GM21737 (cell line): Measurements from ENCODE around the gene ZNF608.

Source experiments
- ATAC-seq: cut with Tn5 transposase; IDR thresholded peaks from one replicate; pipeline ENCODE4 v1.9.1; 2021; ENCODE audit warnings: mild to moderate bottlenecking, moderate library complexity; ENCODE audit not compliant: unreplicated experiment

ZNF608 gene

DNA sequence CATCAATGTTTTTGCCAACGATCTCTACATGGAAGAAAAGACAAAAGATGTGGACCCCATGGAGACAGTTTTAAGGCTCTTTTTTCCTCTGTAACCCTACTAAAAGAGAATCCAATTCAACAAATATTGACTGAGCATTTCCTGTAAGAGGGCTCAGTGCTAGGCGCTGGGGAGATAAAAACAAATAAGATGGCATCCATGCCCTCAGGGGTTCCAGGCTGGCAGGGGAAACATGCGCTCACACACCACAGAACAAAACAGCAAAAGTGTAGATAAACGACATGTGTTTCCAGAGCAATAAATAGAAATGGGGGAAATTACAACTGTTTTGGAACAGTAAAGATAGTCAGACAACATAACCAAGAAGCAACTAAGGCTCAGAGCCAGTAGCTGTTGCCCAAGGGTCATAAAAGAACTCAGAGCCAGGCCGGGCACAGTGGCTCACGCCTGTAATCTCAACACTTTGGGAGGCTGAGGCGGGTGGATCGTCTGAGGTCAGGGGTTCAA lies 25.2 kb downstream of the ZNF608 start:
- no peak for ATAC-seq

DNA sequence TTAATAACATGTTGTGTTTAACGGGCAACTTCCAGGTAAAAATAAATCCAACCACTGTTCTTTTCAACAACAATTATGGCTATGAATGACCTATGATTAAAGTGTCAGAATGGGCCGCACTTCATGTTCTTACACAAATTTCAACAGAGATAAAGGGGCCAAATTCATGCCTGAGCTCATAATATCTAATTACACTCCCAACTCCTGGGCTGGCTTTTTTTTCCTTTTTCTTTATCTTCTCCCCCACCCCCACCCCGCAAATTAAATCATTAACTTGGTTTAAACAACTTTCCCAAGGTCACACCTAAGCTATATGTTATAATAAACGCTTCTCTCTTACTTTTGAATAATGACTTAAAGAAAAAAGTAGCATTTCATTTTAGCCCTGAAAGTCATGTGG lies 25.8 kb downstream of the ZNF608 start:
- ATAC-seq = no peak

DNA sequence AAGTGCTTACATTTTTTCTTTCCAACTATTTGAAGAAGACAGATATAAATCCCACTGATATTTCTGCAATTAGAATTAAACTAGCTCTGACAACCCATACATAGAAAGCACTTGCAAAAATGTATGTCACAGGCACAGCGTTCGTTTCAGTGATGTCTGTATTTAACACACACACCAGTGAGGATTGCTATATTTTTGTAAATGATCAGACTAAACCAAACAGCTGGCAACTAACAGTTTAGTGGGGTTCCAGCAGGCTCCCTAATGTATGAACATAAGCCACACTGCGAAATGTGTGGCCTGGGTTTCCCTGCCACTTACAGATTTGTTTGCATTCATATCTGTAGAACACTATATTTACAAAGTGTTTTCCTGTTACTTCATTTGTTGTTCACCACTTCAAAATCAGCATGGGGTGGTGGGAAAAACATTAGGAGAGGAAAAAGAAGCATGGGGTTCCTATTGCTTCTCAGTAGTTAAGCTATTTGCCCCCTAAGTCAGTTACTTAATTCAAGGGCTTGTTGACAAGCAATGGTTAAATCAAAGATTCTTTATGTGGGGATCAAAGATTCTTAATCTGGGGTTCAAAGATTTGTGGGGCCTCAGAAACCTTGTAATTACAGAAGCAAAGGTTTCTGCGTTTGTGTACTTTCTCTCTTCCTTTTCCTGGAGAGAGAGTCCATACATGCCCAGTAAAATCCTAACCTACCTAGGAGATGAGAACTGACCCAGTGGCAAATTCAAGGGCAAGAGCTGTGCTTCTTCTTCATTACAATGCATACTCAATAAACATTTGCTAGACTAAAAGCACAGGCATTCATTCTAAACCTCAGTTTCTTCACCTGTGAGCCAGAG lies 27.1 kb downstream of the ZNF608 start:
- ATAC-seq = no peak

DNA sequence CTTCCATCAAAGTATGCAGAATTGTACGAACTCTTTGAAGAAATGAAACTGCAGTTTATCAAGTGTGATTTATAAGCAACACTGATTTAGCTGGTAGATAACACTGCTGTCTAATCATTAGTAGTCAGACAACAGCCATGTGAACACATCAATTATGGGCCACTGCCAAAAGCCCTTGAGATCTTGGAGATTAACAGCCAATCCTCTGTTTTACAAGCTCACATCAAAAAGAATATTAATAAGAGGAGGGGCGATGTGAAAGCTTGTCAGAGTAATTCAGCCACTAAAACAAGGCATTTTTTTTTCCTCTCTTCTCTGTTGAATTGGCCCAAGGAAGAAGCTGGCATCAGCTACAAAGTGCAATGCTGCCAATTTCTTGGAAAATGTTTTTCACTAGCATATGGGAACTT lies 28.1 kb downstream of the ZNF608 start:
- ATAC-seq = no peak

DNA sequence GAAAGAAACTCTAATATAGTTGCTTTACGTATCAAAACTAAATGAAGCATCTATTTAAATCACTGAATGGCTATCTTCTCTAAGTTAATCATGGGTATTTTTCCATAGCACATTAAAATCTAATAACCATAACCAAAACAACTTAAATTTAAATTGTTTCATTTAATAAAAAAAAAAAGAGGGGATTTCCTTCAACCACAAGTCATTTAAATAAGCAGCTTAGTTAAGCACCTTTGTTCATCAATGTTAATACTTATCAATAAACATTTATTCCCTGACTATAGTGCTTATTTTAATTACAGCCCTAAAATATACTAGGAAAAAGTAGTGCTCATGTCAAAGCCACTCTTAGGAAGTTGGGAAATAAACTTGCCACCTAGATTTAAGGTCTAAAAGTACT lies 30.3 kb downstream of the ZNF608 start:
- ATAC-seq = no peak

DNA sequence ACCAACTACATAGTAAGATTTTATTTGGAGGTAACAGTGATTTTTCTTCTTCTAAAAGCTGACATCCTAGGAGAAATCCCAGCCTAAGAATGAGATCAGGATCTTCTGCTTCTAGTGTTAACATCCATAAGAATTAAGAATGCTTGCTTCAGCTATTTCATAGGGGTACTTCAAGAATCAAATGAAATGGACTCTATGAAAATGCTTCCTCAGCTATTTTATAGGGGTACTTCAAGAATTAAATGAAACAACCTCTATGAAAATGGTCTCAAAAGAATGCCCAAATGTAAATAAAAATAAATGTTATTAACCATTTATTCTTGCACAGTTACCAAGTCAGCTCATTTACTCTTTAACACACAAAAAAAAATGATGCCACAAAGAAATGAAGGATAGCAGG lies 31.5 kb downstream of the ZNF608 start:
- no peak for ATAC-seq

DNA sequence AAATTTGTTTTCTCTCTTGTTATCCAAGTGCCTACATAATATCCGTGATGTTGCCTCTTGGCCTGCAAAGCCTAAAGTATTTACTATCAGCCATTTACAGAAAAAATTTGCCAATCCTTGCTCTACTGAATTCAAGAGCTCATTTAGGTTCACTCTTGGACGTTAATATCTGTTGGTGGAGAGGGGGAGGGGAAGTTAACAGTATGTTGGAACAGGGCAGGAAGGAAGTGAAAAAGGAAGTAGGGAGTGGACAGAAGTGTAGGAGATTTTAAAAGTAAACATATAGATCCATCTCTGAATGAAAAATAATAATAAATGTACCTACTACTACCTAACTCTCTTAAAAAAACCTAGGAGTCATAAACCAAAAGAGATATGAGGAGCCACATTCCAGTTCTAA lies 32.8 kb downstream of the ZNF608 start:
- no peak for ATAC-seq

DNA sequence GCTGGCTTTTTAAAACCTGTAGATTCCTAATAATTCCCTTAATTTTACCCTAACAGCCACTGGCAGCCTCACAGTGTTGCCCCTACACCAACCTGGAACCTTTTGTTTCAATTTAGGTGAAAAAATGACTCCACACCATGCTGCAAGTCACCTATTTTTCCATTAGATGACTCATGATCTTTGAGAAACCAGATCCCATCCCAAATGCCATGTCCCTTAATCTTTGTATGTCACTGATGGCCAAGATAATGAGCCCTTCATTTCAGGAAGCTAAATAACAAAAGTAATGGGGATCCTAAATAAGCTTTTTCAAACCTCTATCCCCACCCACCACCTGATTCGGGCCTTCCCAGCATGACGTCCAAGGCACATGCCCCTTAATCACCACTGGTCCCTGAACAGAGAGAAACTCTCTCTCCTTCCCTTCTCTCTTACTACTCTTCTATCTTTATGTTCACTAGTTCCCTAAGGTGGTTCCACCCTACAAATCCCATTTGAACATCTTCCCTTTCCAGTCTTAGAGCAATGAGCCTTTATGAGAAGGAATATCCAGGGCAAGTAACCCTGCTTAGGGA lies 33.6 kb downstream of the ZNF608 start:
- ATAC-seq = no peak

DNA sequence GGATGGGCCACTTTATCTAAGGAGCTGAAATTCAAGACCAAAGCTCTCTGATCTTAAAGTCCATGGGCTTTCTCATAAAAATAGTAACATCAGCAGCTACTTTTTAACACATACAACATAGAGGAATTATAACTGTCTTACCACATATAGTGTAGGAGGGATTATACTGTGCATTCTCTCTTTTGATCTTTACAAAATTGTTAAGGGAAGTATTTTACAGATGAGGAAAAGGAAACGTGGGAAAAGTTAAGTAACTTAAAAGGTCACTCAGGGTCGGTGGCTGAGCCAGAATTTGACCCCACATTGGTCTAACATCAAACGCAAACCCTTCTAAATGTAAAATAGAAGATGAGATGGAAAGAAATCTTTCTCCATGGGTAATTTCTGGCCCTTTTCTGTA lies 38.4 kb downstream of the ZNF608 start:
- no peak for ATAC-seq

DNA sequence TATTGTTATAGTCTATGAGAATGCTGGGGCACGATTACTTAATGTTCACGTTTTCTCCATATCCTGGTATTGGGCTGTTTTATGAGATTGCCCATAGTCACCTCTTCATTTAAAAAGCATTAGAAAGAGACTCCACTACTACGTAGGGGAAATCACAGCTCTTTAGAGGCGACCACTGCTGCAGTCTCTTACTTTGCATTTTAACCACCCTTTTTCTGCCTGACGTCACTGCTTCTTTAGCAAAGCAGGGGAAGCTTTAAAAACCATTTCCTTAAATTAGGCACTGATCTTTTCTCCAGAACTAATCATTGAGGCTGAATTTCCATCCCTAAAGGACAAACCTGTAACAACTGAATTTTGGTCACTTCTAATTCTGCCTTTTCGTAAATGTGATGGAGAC lies 38.9 kb downstream of the ZNF608 start:
- ATAC-seq = no peak

DNA sequence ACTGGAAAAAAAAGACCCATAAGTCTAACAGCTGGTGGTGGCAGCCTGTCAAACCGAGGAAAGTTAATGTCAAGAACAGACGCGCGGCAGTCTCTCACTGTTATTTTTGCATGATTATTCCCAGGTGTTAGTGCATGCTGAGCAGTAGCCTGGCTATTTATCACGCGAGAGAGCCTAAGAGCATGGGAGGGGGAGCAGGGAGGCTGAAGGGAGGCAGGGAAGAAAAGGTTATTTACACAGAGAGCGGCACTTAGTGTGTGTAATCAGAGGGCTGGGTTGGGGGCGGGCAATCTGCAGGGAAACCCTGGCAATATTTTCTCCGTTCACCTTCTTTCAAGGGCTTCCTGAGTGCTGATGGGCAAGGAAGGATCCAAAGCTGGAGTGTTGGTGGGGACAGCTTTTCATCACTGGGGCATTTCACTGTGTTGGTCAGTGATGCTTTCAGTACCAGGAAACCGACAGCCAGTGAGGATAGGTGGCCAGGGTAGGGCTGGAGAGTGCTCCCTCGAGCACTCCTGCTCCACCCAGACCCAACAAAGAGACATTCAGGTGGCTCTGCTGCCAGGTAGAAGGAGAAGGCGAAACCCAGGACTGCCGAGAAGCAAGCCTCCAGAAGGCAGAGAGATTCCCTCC lies 39.6 kb downstream of the ZNF608 start:
- no peak for ATAC-seq

DNA sequence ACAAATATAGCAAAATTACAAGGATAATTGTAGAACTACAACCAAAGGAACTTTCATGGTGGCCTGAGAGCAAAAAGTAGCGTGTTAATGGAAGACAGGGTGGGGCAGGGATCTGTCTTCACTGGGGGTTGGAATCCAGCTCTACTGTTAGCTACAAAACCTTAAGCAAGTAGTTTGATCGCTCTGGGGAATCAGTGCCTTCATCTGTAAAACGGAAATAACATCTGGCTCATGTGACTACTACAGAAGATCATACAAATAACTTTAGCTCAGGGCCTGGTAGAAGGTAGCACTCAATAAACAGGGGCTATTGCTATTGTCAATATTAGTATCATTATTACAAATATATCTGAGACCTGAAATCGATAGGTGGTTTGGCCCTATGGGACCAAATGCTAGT lies 40.4 kb downstream of the ZNF608 start:
- no peak for ATAC-seq

DNA sequence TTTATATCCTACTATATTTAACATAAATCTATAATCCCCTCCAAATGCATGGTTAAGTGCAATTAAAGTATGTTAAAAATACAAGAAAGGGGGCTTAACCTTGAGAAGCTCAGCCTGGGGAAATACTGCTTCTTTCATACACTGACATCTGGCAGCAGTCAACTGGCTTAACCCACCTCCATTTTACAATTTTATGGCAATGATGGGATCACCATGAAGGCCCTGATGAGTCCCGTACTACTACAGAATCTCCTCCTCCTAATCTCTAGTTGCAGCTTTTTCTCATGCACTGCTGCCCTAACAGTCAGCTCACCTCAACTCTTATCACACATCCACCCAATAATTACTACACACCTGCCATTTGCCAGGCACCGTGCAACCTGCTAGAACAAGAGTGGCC lies 40.9 kb downstream of the ZNF608 start:
- no peak for ATAC-seq

DNA sequence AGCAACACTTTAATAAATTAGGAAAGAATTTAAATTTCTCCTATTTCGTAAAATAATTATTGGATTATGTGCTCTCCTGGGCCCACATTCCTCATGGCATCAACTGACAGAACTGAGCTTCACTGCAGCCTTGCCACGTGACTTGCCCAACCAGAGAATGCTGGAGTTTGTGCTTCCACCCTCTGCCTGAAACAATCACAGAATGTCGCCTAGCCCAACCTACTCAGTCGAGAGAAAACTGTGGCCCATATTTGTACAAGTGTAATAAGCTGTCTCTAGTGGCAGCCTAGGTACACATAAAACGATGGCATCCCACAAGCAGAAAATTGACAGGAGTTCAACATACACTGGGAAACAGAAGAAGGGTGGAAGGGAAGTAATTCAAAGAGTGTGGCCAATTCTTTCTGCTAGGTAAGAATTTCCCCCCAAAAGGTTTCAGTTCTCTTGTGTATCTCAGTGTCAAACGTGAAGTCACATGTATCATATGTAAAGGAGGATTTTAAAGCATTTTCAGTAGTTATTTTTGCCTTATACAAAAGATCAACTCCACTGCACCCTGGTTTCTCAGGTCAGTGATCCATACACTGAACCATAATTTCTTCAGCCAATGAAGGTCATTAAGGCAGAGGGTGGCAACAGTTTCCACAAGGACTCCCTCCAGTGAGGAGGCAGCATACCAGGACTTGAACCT lies 41.7 kb downstream of the ZNF608 start:
- ATAC-seq = peak; percentile 78

DNA sequence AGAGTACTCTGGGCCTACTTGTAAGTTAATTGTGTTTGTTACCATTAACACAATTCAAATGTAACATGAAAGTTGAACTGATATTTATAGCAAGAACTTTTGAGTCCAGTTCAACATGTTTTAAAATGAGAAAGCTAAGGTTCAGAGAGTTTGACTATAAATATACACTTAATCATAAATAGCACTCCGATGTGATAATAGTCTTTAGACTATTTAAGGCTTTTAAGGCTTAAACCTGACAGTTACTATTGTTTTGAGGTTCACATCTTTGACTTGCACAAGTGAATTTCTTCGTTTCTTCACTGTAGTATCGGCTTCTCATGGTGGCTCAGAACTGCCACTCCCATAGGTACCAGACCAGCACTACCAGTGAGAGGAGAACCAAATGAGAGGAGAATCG lies 42.4 kb downstream of the ZNF608 start:
- no peak for ATAC-seq

DNA sequence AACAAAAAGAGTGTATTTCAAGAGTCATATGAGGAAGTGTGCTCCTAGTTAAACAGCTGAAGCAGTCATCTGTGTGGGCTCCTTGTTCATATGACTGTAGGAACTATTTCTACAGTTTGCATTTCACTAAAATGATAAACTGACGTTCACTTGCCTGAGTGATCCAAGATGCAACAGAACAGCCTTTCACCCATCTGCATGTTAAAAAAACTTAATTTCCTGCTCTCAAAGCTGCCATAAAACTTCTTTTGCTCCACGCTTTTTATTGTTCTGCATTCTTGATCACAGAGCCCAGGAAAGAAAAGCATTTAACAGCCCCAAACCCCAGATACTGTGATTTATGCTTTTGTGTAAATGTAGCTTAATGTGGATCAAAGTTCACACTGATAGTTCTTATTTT lies 43.9 kb downstream of the ZNF608 start:
- ATAC-seq = no peak

DNA sequence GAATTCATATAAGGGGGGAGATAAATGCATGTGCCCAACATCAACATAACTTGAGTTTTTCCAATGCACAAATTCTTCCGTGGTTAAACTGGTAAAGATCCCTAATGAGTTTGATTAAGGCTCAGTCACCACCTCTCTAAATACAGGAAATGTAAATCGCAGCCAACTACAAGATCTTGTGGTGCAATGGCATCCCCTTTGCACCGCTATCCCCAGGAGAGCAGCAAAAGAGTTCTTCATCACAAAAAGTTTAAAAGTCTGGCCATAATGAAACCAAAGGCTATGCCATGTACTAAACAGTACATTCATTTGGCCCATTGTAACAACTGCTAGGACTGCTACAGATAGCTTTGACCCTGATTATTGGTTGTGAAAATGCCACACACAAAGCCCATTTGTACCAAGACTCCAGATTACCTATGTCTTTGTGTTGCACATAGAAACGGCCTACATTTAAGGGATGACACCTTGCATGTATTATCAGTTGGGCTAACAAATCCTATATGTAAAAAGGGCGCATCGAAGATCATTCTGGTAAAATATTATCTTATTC lies 44.5 kb downstream of the ZNF608 start:
- ATAC-seq = no peak

DNA sequence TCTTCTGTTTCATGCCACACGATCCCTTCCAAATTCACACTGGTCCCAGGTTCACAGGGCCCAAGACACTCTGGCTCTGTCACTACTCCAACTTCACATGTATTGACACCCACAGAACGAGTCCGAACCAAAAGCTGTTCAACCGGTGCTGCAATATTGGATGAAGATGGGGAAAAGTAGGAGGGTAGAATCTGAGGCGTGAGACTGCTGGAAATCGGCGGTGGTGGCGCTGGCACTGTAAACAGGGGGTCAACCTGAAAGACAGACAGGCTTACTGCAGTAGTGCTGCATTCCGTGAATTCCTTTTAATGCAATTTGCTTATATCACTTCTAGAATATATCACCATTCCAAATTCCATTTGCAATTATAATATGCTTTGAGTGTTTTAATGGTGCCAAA lies 45.4 kb downstream of the ZNF608 start:
- no peak for ATAC-seq

DNA sequence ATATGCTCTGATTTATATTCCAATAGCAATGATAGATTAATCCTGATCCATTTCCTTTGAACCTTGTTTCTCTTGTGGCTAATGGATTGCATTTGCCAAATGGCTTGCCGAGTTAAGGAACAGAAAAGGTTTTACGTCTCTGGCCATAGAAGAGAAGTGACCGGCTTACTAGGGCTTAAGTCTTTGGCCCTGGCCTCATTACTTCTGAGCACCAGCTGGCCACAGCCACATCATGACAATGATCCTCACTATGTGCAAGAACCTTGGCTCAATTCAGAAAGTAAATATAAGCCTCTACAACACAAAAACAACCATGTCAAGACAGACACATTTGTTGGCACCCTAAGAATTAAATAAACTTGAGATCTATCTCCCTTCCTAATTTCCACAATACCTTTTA lies 46.1 kb downstream of the ZNF608 start:
- no peak for ATAC-seq

DNA sequence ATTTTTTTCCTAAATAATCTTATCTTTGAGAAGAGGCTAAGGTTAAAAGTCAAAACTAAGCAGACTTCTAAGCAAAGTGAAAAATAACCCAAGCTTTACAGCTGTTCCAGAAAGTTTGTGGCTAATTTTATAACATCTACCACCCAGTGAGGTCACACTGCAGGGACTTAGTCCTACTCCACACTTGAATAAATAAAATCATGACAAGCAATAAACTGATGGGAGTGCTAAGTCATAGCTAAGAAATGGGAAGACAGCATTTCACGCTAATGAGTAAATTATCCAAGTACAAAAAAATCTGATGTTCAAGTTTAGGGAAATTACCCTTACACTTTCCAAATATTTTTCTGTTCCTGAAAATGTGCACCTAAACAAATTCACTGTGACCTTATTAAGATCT lies 47.7 kb downstream of the ZNF608 start:
- no peak for ATAC-seq

DNA sequence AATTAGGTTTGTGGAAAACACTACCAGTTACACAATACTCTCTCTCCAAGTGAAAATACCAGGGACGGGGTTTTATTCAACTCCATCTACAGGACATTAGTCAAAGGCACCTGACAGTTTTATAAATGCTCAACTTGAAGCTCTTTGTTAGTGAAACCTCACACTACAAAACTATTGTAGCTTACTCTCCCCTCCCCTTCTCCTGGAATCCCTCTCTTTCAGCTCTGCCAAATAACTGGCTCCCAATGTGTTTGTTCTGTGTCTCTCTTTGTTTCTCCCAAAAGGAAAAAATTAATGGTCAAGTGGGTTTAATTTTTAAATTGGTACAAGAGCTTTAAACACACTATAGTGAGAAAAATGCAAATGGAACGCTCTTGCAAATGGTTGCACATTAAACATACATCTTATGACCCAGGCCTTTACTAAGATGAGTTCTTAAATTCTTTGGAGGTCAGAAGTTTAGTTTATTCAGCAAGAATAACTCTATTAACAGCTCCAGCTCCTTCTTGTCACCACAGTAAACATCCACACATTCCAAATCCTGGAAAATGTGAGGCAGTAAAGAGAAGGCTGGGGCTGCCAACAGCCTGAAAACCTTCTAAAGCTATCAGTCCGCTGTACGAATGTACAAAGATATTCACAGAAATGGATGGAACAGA lies 48.4 kb downstream of the ZNF608 start:
- no peak for ATAC-seq
